A549 treated with ZK216348 at 1 μM for 4 hours (cell line): ENCODE data around the gene RETREG1. TPM values are rescaled to one million over a fixed set of nuclear protein-coding genes. Genes with fewer than 3 reads are reported as not detected.

Experiments
- total RNA-seq: library from RNA; stranded (reverse); fragments of 200-300 nt; extraction: Qiagen RNA extraction; gene quantifications from 5 replicates; pipeline ENCODE4 v1.2.3, GENCODE V29; 2022; ENCODE audit warnings: low read depth

RETREG1 gene, protein sequence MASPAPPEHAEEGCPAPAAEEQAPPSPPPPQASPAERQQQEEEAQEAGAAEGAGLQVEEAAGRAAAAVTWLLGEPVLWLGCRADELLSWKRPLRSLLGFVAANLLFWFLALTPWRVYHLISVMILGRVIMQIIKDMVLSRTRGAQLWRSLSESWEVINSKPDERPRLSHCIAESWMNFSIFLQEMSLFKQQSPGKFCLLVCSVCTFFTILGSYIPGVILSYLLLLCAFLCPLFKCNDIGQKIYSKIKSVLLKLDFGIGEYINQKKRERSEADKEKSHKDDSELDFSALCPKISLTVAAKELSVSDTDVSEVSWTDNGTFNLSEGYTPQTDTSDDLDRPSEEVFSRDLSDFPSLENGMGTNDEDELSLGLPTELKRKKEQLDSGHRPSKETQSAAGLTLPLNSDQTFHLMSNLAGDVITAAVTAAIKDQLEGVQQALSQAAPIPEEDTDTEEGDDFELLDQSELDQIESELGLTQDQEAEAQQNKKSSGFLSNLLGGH
- 2.8 to 3.7 TPM (median 3.6 TPM) in 5 replicates for total RNA-seq

DNA sequence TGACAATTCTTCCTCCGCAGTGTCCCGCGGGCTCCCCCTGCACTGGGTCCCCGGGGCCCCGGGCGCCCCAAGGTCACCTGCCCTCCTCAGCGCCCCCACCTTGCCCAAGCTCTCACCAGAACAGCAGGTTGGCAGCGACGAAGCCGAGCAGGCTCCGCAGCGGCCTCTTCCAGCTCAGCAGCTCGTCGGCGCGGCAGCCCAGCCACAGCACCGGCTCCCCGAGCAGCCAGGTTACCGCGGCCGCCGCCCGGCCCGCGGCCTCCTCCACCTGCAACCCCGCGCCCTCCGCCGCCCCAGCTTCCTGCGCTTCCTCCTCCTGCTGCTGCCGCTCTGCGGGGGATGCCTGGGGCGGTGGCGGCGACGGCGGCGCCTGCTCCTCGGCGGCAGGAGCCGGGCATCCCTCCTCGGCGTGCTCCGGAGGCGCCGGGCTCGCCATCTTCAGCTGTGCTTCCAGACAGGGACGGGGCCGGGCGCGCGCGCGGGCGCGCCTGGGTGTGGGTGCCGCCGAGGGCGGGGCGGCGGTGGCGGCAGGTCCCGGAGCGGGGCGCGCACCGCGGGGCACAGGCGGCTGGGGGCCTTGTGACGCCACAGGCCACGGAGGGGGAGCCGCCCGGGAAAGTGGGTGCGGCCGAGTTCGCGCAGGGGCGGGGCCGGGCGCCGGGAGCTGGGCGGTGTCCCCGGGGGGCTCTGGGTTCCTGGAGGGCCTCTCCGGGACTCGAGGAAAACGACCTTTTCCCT is at the start of gene RETREG1:
RETREG1 (minus strand) TSS at position 462 of the 738 bp plus-strand sequence; CDS start at position 436, 26 bp downstream.

GRCh38 chr5:16465544-16466432 is 151.0 kb downstream of the RETREG1 start, which contains the start of gene ZNF622:
TSS of gene ZNF622 (minus strand) at chr5:16465800. CDS start at chr5:16465665, 135 bp downstream.

Other genes with a start within 250 kb of the RETREG1 start
- gene ZNF622, start 151.2 kb downstream of the RETREG1 start, total RNA-seq: 47.1 to 57.8 TPM (median 50.8 TPM) in 5 replicates